ENCODE data around the gene HEPHL1.
"Not testable (repeated sequence)": the region's sequence is repeated elsewhere in the genome, so short reads cannot be mapped to it uniquely, and the experiment has no call there.

The HEPHL1 gene

GRCh38 chr11:94153320-94153719 is 132.2 kb downstream of the HEPHL1 start:
- DNase-seq, result no peak

- no peak for DNase-seq
Observed at GRCh38 chr11:94154095-94154856, 133.1 kb downstream of the HEPHL1 start.

GRCh38 chr11:94157339-94157738 is 136.2 kb downstream of the HEPHL1 start:
- not testable (repeated sequence) for DNase-seq

Measured in CD4-positive, alpha-beta T cell treated with Interferon gamma for 1 hour (primary cell).